Lower lobe of right lung (tissue), 2 donors: ENCODE data around the gene STN1. TPM values are rescaled to one million over a fixed set of nuclear protein-coding genes. Genes with fewer than 3 reads are reported as not detected.

Source experiments
- ATAC-seq, 2 donors: fragments of 200-7000 bp; cut with Tn5 transposase; one replicate each; pipeline ENCODE4 v1.9.1; 2020 to 2022; ENCODE audit warnings: mild to moderate bottlenecking in 2 of 2, moderate library complexity in 2 of 2
- DNase-seq: peaks from one replicate; pipeline ENCODE4 v3.0.0-alpha.2; 2020
- H3K27ac ChIP-seq: fragments of 200-600 bp; one replicate; pipeline ENCODE4 v1.8.0; 2022
- H3K27me3 ChIP-seq: fragments of 200-600 bp; one replicate; pipeline ENCODE4 v1.8.0; 2022; ENCODE audit warnings: low read depth
- H3K36me3 ChIP-seq: fragments of 200-600 bp; one replicate; pipeline ENCODE4 v1.8.0; 2022; ENCODE audit warnings: mild to moderate bottlenecking
- H3K4me1 ChIP-seq: fragments of 200-600 bp; one replicate; pipeline ENCODE4 v1.8.0; 2022
- H3K4me3 ChIP-seq: fragments of 200-600 bp; one replicate; pipeline ENCODE4 v1.8.0; 2022; ENCODE audit warnings: mild to moderate bottlenecking
- H3K9me3 ChIP-seq: fragments of 200-600 bp; one replicate; pipeline ENCODE4 v1.8.0; 2022
- CTCF ChIP-seq: fragments of 200-600 bp; IDR thresholded peaks from one replicate; pipeline ENCODE4 v1.8.0; 2022; ENCODE audit warnings: antibody characterized with exemption, mild to moderate bottlenecking
- intact Hi-C: fragments of 100-400 bp; cut with DNase I; formaldehyde crosslinking; loops from one replicate; pipeline ENCODE4 v1.11.0; 2022
- total RNA-seq: library from RNA; stranded (reverse); fragmentation: NEBNext Ultra II Directional; extraction: Animal tissue kit (Norgen Biotek cat#: 25700); gene quantifications from one replicate; pipeline ENCODE4 v1.2.1, GENCODE V29; 2021
- donor health status: DM: no; HTN: yes; CAD: no; lungs with severe emphysema.

The STN1 gene
- total RNA-seq, 1 donor from 2014 or later = 37.0 TPM

- H3K36me3 ChIP-seq = no peaks in the 10 kb centered on the region
- H3K27me3 ChIP-seq = no peaks in the 10 kb centered on the region
- no peak overlapping the region for H3K27ac ChIP-seq
- no peak for TF ChIP-seq CTCF
- DNase-seq = no peak
- no peak overlapping the region for H3K4me3 ChIP-seq
- no peaks in the 10 kb centered on the region for H3K4me1 ChIP-seq
- ATAC-seq = no peak
- intact Hi-C loops = no loop called here
- H3K9me3 ChIP-seq = no peaks in the 10 kb centered on the region
Measured at GRCh38 chr10:103947799-103948516, 30.0 kb upstream of the STN1 start.

- H3K4me1 ChIP-seq = no peaks in the 10 kb centered on the region
- no peak for ATAC-seq
- H3K27ac ChIP-seq = no peak overlapping the region
- no peak for DNase-seq
- H3K27me3 ChIP-seq = no peaks in the 10 kb centered on the region
- H3K36me3 ChIP-seq = no peaks in the 10 kb centered on the region
- H3K4me3 ChIP-seq = no peak overlapping the region
- no peaks in the 10 kb centered on the region for H3K9me3 ChIP-seq
- TF ChIP-seq CTCF = no peak
- intact Hi-C loops = no loop called here
Measured at GRCh38 chr10:103942866-103943265, 24.9 kb upstream of the STN1 start.

- Histone ChIP-seq H3K36me3 (no peaks in the 10 kb centered on the region), H3K27ac (no peak overlapping the region), H3K27me3 (no peaks in the 10 kb centered on the region), H3K9me3 (no peaks in the 10 kb centered on the region), H3K4me3 (no peak overlapping the region), H3K4me1 (no peaks in the 10 kb centered on the region)
- no peak for TF ChIP-seq CTCF
- intact Hi-C loops = no loop called here
- DNase-seq = no peak
- ATAC-seq = no peak
Measured at GRCh38 chr10:103941801-103942200, 23.8 kb upstream of the STN1 start.

GRCh38 chr10:103939522-103939921 is 21.5 kb upstream of the STN1 start:
- no peak for TF ChIP-seq CTCF

GRCh38 chr10:103936022-103936421 is 18.0 kb upstream of the STN1 start:
- no peak overlapping the region for H3K4me3 ChIP-seq
- no peaks in the 10 kb centered on the region for H3K36me3 ChIP-seq
- H3K27ac ChIP-seq = no peak overlapping the region
- H3K27me3 ChIP-seq = no peaks in the 10 kb centered on the region
- TF ChIP-seq CTCF = no peak
- ATAC-seq = no peak
- H3K9me3 ChIP-seq = no peaks in the 10 kb centered on the region
- DNase-seq = no peak
- intact Hi-C loops = no loop called here
- H3K4me1 ChIP-seq = no peaks in the 10 kb centered on the region

More at GRCh38 chr10:103939522-103939921, 21.5 kb upstream of the STN1 start:
- no peaks in the 10 kb centered on the region for H3K9me3 ChIP-seq
- no peak for ATAC-seq
- no peak for DNase-seq
- intact Hi-C loops = no loop called here
- H3K27ac ChIP-seq = no peak overlapping the region
- H3K36me3 ChIP-seq = no peaks in the 10 kb centered on the region
- no peak overlapping the region for H3K4me3 ChIP-seq
- H3K27me3 ChIP-seq = no peaks in the 10 kb centered on the region
- no peaks in the 10 kb centered on the region for H3K4me1 ChIP-seq
